HepG2 (cell line): Measurements from ENCODE around the gene SLFN14. TPM values are rescaled to one million over a fixed set of nuclear protein-coding genes. Genes with fewer than 3 reads are reported as not detected.

Experiments
- ATAC-seq: fragments of 200-7000 bp; cut with Tn5 transposase; 3 replicates; pipeline ENCODE4 v1.9.1; 2020; ENCODE audit warnings: mild to moderate bottlenecking, moderate library complexity
- BruUV-seq: library from RNA; stranded (reverse); fragments of 400-500 nt; replicated peaks from 2 replicates; lab custom pipeline; 2021; lab: Mats Ljungman, UMichigan
- CTCF ChIA-PET: fragments of 300-600 bp; formaldehyde crosslinking; extraction: SDS; loops from one replicate; lab custom pipeline; 2021; ENCODE audit warnings: low total read pairs, inconsistent platforms, low intra/inter-chr PET ratio; lab: Yijun Ruan, JAX
- POLR2A ChIA-PET: fragments of 350-600 bp; sonication (Branson Sonifier 250); formaldehyde crosslinking; loops from one replicate; lab custom pipeline; 2020; ENCODE audit warnings: antibody characterized with exemption, inconsistent platforms; lab: Yijun Ruan, JAX
- DNase-seq: peaks from one replicate; pipeline ENCODE4 v3.0.0-alpha.2; 2015; ENCODE audit warnings: low spot score
- FAIRE-seq: peaks from 3 replicates; lab custom pipeline; 2011; peaks lifted over from hg19 to GRCh38; lab: Jason Lieb, UNC
- H2AFZ ChIP-seq: one replicate; pipeline ENCODE4 v1.6.1; 2011; ENCODE audit warnings: low read length, inconsistent platforms
- H3K27ac ChIP-seq: fragments of 300-600 bp; 3 replicates; pipeline ENCODE4 v1.8.0; 2011; ENCODE audit warnings: mixed run types, mild to moderate bottlenecking, mixed read lengths, low read length, inconsistent platforms; ENCODE audit not compliant: insufficient read depth; ENCODE audit errors: extremely low read length
- H3K27me3 ChIP-seq, 2 experiments: fragments of 200-600 bp in 1 of 2; 2 replicates in 1 of 2; 3 replicates in 1 of 2; pipeline versions ENCODE4 v1.6.0 to v1.8.0; 2011; ENCODE audit warnings: low read length in 2 of 2, mild to moderate bottlenecking in 2 of 2, moderate library complexity in 2 of 2, inconsistent platforms in 1 of 2; ENCODE audit not compliant: insufficient read depth in 2 of 2, control insufficient read depth in 1 of 2
- H3K36me3 ChIP-seq, 2 experiments: fragments of 200-600 bp in 1 of 2; replicated peaks in 1 of 2; 2 replicates in 1 of 2; 3 replicates in 1 of 2; pipeline versions ENCODE4 v1.5.1 to v1.8.0; 2011; ENCODE audit warnings: low read length in 2 of 2, inconsistent platforms in 1 of 2; ENCODE audit not compliant: insufficient read depth in 2 of 2, control insufficient read depth in 1 of 2
- H3K4me1 ChIP-seq: 2 replicates; pipeline ENCODE4 v1.5.1; 2012; ENCODE audit warnings: low read length, inconsistent platforms; ENCODE audit not compliant: insufficient read depth
- H3K4me2 ChIP-seq: 2 replicates; pipeline ENCODE4 v1.6.0; 2011; ENCODE audit warnings: low read depth, low read length, inconsistent platforms
- H3K4me3 ChIP-seq, 3 experiments: fragments of 200-600 bp in 1 of 3; sonication (generic), shearing (Covaris generic) in 1 of 3; replicated peaks in 1 of 3; 2 replicates each; pipeline ENCODE4 v1.5.1; 2011 to 2016; ENCODE audit warnings: low read length in 3 of 3, inconsistent platforms in 2 of 3, low read depth in 2 of 3, mild to moderate bottlenecking in 2 of 3, control low read depth in 1 of 3, mixed read lengths in 1 of 3; ENCODE audit not compliant: insufficient read depth in 1 of 3
- H3K79me2 ChIP-seq: one replicate; pipeline ENCODE4 v1.6.1; 2011; ENCODE audit warnings: low read length, inconsistent platforms; ENCODE audit not compliant: insufficient read depth
- H3K9ac ChIP-seq: 2 replicates; pipeline ENCODE4 v1.6.0; 2011; ENCODE audit warnings: mild to moderate bottlenecking, low read depth, low read length, inconsistent platforms; ENCODE audit not compliant: insufficient read depth
- H3K9me3 ChIP-seq: 2 replicates; pipeline ENCODE4 v1.5.1; 2012; ENCODE audit warnings: mild to moderate bottlenecking, low read length
- H4K20me1 ChIP-seq: 2 replicates; pipeline ENCODE4 v1.6.0; 2011; ENCODE audit warnings: inconsistent platforms, mild to moderate bottlenecking, low read length, moderate library complexity; ENCODE audit not compliant: insufficient read depth
- ATF1 ChIP-seq: IDR thresholded peaks from 2 replicates; pipeline ENCODE4 v1.6.1; 2016; ENCODE audit warnings: mild to moderate bottlenecking, control low read depth
- CCDC6 ChIP-seq: sonication (generic); formaldehyde crosslinking; IDR thresholded peaks from 2 replicates; pipeline ENCODE4 v1.8.1; 2022; ENCODE audit warnings: mild to moderate bottlenecking, missing genetic modification reagents, moderate library complexity
- ZMYM4 ChIP-seq: sonication (generic); formaldehyde crosslinking; IDR thresholded peaks from 2 replicates; pipeline ENCODE4 v1.8.1; 2023; ENCODE audit warnings: mild to moderate bottlenecking, missing genetic modification reagents
- ZNF225 ChIP-seq: sonication (generic); formaldehyde crosslinking; IDR thresholded peaks from 2 replicates; pipeline ENCODE4 v1.4.0; 2020; ENCODE audit warnings: mild to moderate bottlenecking, missing genetic modification reagents
- ZNF24 ChIP-seq: fragments of 450-650 bp; IDR thresholded peaks from 2 replicates; pipeline ENCODE4 v1.6.1; 2017; ENCODE audit warnings: antibody characterized with exemption, mild to moderate bottlenecking
- ZNF317 ChIP-seq: sonication (generic); formaldehyde crosslinking; IDR thresholded peaks from 2 replicates; pipeline ENCODE4 v1.5.0; 2020; ENCODE audit warnings: mild to moderate bottlenecking, missing genetic modification reagents
- ZNF607 ChIP-seq: sonication (generic); formaldehyde crosslinking; IDR thresholded peaks from 2 replicates; pipeline ENCODE4 v1.5.1; 2020; ENCODE audit warnings: missing genetic modification reagents, mild to moderate bottlenecking, borderline replicate concordance
- ZNF639 ChIP-seq: conservative IDR thresholded peaks from 2 replicates; pipeline ENCODE4 v1.6.1; 2018; ENCODE audit warnings: missing genetic modification reagents
- WGBS: methylation state at CpG from one replicate; pipeline ENCODE4 v1.1.6; 2017; ENCODE audit warnings: low lambda C conversion rate; 5-methylcytosine and 5-hydroxymethylcytosine counted together
- in situ Hi-C: cut with HindIII; loops from 2 replicates; pipeline ENCODE4 v1.10.0; 2017; ENCODE audit warnings: low pct_unique_long_range_greater_than_20kb; ENCODE audit not compliant: extremely low pct_ligation_motif_present
- intact Hi-C: fragments of 100-400 bp; cut with micrococcal nuclease; formaldehyde crosslinking; loops from one replicate; pipeline ENCODE4 v1.10.0; 2022; ENCODE audit not compliant: unreplicated experiment
- polyA plus RNA-seq, 8 experiments: library from polyadenylated mRNA; depleted of rRNA in 3 of 8; stranded (reverse) in 7 of 8; unstranded in 1 of 8; fragments of >200 nt; fragmentation: Illumina TruSeq in 4 of 8; extraction: Trizol in 4 of 8; gene quantifications; 2 replicates each; pipeline versions ENCODE4 v1.2.1 to v1.2.3, GENCODE V29; 2011 to 2016; ENCODE audit warnings: low read depth in 4 of 8, missing spikeins in 1 of 8, mixed read lengths in 1 of 8; ENCODE audit not compliant: insufficient read depth in 1 of 8
- total RNA-seq, 5 experiments: library from RNA; depleted of rRNA; stranded (reverse); fragments of >200 nt; fragmentation: Illumina TruSeq; extraction: Trizol; gene quantifications; 2 replicates each; pipeline ENCODE4 v1.2.3, GENCODE V29; 2016; ENCODE audit warnings: low read depth in 1 of 5
- TF ChIP-seq, protein P1 (sequence below): sonication (generic); formaldehyde crosslinking; IDR thresholded peaks from 2 replicates; pipeline ENCODE4 v1.4.0; 2020; ENCODE audit warnings: mild to moderate bottlenecking, missing genetic modification reagents, borderline replicate concordance

The SLFN14 gene
- total and polyA plus RNA-seq, 2 of the 13 experiments (the other 11 are each of a cell fraction or from before 2014, with no cell fraction given): not detected

DNA sequence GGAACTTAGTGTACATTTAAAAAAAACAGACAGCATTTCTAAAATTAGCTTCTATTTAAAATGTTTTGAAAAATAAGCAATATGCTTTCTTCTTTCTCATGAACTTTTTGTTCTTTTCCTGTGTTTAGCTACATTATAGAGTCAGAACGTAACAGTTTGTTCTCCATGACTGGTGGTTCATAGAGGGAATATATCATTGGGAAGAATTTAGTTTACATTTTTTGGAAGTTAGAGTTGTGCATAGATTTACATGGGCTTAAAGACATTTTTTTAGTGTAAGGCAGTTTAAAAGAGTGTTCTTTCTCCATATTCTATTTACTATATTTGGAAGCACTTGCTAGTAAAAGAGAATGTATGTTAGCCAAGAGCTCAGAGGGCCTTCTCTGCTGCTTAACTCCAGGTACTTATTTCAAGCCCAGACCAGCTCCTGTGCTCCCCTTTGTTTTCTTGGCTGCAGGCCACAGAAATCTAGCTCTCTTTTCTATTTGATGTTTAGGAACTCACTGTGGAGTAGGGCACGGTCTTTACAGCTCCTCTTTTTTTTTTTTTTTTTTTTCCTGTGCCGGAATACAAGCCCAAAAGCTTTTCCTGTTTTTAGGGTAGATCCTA lies 46.7 kb upstream of the SLFN14 start:
- no peak for ATAC-seq
- no peaks in the 10 kb centered on the region for H4K20me1 ChIP-seq
- BruUV-seq: no TSS peak
- DNase-seq: no peak
- in situ Hi-C loops: no loop called here
- WGBS: 95% methylated on average over 3 of the region's 3 CpGs
- no peaks in the 10 kb centered on the region for H3K79me2 ChIP-seq
- peaks cover 11 to 48% of the 10 kb centered on the region in 2 experiments for H3K36me3 ChIP-seq
- FAIRE-seq: no peak
- H3K27me3 ChIP-seq: no peaks in the 10 kb centered on the region
- TF ChIP-seq ZMYM4 (no peak), ZNF607 (CRISPR knock-in tag) (no peak), ZNF317 (CRISPR knock-in tag) (no peak)
- no peak overlapping the region for H3K4me2 ChIP-seq
- ChIA-PET POLR2A (interaction anchor here (0.7 to 1.3 kb wide), 2 partner anchors 29 to 188 kb away, joined by 3 read pairs; partner anchors contain the start of gene PEX12), CTCF (no interaction called here)
- no peak overlapping the region for H3K9ac ChIP-seq
- H3K9me3 ChIP-seq: no peaks in the 10 kb centered on the region
- H3K27ac ChIP-seq: no peak overlapping the region
- H3K4me1 ChIP-seq: no peaks in the 10 kb centered on the region
- H2AFZ ChIP-seq: no peak overlapping the region
- intact Hi-C loops: no loop called here
- H3K4me3 ChIP-seq: no peak overlapping the region

DNA sequence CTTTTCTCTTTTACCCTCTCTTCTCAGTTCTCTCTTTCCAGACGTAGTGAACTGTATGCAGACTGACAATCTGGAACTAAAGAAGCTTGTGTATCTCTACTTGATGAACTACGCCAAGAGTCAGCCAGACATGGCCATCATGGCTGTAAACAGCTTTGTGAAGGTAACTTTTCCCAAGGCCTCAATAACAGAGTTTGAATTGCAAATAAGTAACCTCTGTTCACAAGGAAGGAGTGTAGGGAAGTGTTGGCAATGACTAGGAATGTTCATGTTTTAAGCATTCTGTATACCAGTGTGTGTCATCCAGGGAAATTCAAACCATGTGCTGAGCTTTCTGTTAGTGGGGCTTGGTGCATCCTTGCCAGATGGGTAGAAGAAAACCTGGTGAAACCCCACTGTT lies 45.1 kb upstream of the SLFN14 start:
- BruUV-seq: no TSS peak
- POLR2A ChIA-PET: no interaction called here
- CTCF ChIA-PET: no interaction called here
- ATAC-seq: no peak
- Histone ChIP-seq H3K79me2 (no peaks in the 10 kb centered on the region), H2AFZ (no peak overlapping the region), H3K4me2 (no peak overlapping the region), H3K36me3 (peaks cover 13 to 50% of the 10 kb centered on the region in 2 experiments), H3K27me3 (no peaks in the 10 kb centered on the region), H3K4me3 (no peak overlapping the region), H3K9ac (no peak overlapping the region), H3K4me1 (no peaks in the 10 kb centered on the region), H3K9me3 (no peaks in the 10 kb centered on the region), H3K27ac (no peak overlapping the region), H4K20me1 (no peaks in the 10 kb centered on the region)
- in situ Hi-C loops (no loop called here), intact Hi-C loops (no loop called here)
- TF ChIP-seq, protein P1, sequence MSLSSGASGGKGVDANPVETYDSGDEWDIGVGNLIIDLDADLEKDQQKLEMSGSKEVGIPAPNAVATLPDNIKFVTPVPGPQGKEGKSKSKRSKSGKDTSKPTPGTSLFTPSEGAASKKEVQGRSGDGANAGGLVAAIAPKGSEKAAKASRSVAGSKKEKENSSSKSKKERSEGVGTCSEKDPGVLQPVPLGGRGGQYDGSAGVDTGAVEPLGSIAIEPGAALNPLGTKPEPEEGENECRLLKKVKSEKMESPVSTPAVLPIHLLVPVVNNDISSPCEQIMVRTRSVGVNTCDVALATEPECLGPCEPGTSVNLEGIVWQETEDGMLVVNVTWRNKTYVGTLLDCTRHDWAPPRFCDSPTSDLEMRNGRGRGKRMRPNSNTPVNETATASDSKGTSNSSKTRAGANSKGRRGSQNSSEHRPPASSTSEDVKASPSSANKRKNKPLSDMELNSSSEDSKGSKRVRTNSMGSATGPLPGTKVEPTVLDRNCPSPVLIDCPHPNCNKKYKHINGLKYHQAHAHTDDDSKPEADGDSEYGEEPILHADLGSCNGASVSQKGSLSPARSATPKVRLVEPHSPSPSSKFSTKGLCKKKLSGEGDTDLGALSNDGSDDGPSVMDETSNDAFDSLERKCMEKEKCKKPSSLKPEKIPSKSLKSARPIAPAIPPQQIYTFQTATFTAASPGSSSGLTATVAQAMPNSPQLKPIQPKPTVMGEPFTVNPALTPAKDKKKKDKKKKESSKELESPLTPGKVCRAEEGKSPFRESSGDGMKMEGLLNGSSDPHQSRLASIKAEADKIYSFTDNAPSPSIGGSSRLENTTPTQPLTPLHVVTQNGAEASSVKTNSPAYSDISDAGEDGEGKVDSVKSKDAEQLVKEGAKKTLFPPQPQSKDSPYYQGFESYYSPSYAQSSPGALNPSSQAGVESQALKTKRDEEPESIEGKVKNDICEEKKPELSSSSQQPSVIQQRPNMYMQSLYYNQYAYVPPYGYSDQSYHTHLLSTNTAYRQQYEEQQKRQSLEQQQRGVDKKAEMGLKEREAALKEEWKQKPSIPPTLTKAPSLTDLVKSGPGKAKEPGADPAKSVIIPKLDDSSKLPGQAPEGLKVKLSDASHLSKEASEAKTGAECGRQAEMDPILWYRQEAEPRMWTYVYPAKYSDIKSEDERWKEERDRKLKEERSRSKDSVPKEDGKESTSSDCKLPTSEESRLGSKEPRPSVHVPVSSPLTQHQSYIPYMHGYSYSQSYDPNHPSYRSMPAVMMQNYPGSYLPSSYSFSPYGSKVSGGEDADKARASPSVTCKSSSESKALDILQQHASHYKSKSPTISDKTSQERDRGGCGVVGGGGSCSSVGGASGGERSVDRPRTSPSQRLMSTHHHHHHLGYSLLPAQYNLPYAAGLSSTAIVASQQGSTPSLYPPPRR: no peak
- TF ChIP-seq ZNF639 (CRISPR knock-in tag) (no peak), CCDC6 (CRISPR knock-in tag) (no peak), ZNF24 (no peak), ZNF225 (CRISPR knock-in tag) (no peak), ATF1 (CRISPR knock-in tag) (no peak)
- no peak for FAIRE-seq
- DNase-seq: no peak
- WGBS: 99% methylated on average over 2 of the region's 2 CpGs
